ENCODE data around the gene NUP37.
"Not testable (repeated sequence)": the region's sequence is repeated elsewhere in the genome, so short reads cannot be mapped to it uniquely, and the experiment has no call there.

NUP37 gene, protein sequence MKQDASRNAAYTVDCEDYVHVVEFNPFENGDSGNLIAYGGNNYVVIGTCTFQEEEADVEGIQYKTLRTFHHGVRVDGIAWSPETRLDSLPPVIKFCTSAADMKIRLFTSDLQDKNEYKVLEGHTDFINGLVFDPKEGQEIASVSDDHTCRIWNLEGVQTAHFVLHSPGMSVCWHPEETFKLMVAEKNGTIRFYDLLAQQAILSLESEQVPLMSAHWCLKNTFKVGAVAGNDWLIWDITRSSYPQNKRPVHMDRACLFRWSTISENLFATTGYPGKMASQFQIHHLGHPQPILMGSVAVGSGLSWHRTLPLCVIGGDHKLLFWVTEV

DNA sequence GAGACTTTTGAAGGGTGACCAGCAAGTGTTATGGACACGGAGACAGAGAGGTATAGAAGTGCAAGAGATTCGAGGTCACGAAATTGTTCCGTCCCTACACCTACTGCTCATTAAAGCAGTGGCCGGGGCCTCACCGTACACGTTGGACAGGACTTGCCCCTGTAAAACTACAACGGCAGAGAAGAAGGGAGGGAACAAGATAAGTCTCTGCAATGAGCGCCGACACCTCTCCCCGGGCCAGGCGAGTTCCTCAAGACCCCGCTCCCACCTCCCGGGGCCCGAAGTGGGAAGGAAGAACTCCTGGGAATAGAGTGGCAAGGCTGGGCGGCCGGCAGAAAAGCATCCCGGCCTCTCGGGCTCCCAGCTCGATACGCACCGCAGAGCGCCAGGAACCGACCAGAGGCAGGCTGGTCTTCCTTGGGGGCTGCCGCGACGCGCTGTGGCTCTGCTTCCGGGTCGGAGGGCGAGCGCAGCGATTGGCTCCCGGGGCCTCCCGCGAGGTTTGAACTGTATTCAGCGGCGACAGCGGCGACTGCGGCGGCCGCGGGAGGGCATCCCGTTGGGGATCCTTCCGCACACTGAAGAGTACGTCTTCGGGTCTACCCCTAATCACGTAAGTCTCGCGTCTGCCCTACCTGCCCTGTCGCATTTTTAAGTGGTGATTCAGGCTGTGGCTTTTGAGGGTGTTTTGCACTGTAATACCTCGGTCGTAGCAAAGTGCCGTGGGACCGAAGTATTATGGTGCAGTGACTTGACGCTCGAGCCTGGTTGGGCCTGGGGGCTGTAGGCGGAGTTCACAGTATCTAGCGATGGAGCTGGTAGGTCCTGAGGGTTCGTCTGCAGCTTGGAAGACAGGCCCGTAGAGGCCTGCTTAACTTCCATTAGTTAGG lies at the start of gene NUP37, which contains the start of gene PARPBP:
Gene NUP37 (minus strand): TSS at position 441 of the 890 bp plus-strand sequence. CDS start 1,596 bp downstream, outside the sequence.
Gene PARPBP (plus strand): TSS at position 510 of the 890 bp plus-strand sequence. CDS start 3,706 bp downstream, outside the sequence.
- no peaks in the 10 kb centered on the region for H3K9me3 ChIP-seq (ENCODE audit: insufficient read depth, low read depth, low read length)
- H3K4me1 ChIP-seq (ENCODE audit: insufficient read depth, low read length), result peaks cover 7% of the 10 kb centered on the region
- H3K36me3 ChIP-seq (ENCODE audit: insufficient read depth, low read depth, low read length), result peaks cover 48% of the 10 kb centered on the region
- H3K9ac ChIP-seq (ENCODE audit: low read depth, low read length), result peak within 1 kb of the TSS; percentile 98
- H3K27me3 ChIP-seq (ENCODE audit: insufficient read depth, low read length), result no peaks in the 10 kb centered on the region
- peak within 1 kb of the TSS; percentile 79 for H3K27ac ChIP-seq (ENCODE audit: low read length)
- H3K4me3 ChIP-seq (ENCODE audit: low read length), result peak within 1 kb of the TSS; percentile 95

DNA sequence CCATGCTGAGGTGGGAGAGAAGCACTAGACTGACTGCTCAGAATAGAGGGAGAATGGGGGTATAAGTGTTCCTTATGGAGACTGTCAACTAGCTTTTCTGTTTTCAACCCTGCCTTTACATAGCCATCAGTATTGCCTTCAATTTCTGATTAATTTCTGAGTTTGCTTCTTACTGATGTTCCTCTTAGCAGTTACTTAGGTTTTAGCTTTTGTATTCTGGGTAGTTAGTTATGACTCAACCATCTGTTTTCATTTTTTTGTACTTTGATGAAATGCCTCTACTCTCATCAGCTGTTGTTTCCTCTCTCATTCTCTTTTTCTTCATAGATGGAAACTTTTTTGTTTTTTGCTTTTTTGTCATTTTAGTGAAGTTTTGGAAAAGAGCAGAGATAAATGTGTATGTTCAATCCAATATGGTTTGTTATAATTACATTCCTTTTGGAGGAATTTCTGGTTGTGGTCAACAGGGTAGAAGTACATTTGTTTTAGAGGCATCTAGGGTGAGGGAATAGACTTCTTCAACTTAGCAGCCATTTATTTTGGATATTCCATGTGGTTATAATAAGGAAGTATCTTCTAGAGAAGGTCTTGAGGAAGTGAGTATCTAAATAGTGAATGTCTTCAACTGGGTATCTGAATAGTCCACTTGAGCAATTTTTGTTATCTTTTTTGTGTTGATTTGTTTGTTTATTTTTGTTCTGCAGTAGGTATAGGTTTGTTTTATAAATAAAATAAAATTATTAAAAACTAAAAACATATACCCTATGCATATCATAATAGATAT lies 48.1 kb upstream of the NUP37 start:
- Histone ChIP-seq H3K27ac (ENCODE audit: low read length) (no peak overlapping the region), H3K9me3 (ENCODE audit: insufficient read depth, low read depth, low read length) (no peaks in the 10 kb centered on the region), H3K9ac (ENCODE audit: low read depth, low read length) (no peak overlapping the region), H3K27me3 (ENCODE audit: insufficient read depth, low read length) (no peaks in the 10 kb centered on the region), H3K4me1 (ENCODE audit: insufficient read depth, low read length) (no peaks in the 10 kb centered on the region), H3K36me3 (ENCODE audit: insufficient read depth, low read depth, low read length) (peaks cover 23% of the 10 kb centered on the region; the same call in 1 of the 2 replicates), H3K4me3 (ENCODE audit: low read length) (no peak overlapping the region)

DNA sequence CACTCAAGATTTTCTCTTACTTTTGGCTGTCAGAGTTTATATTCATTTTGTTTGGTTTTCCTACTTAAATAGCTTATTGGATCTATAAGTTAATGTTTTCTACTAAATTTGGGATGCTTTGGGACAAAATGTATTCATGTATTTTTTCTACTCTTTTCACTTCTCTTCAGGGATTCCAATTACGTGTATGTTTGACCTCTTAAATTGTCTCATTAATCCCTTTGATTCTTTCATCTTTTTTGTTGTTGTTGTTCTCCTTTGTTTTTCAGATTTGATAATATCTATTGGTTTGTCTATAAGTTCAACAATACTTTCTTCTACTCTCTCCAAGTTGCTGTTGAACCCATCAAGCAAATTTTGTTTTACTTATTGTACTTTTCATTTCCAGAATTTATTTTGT lies 43.5 kb upstream of the NUP37 start:
- no peak overlapping the region for H3K27ac ChIP-seq (ENCODE audit: low read length)
- no peak overlapping the region for H3K9ac ChIP-seq (ENCODE audit: low read depth, low read length)
- peaks cover 12% of the 10 kb centered on the region; the same call in 1 of the 2 replicates for H3K36me3 ChIP-seq (ENCODE audit: insufficient read depth, low read depth, low read length)
- no peaks in the 10 kb centered on the region for H3K9me3 ChIP-seq (ENCODE audit: insufficient read depth, low read depth, low read length)
- no peak overlapping the region for H3K4me3 ChIP-seq (ENCODE audit: low read length)
- no peaks in the 10 kb centered on the region for H3K27me3 ChIP-seq (ENCODE audit: insufficient read depth, low read length)
- H3K4me1 ChIP-seq (ENCODE audit: insufficient read depth, low read length), result no peaks in the 10 kb centered on the region

DNA sequence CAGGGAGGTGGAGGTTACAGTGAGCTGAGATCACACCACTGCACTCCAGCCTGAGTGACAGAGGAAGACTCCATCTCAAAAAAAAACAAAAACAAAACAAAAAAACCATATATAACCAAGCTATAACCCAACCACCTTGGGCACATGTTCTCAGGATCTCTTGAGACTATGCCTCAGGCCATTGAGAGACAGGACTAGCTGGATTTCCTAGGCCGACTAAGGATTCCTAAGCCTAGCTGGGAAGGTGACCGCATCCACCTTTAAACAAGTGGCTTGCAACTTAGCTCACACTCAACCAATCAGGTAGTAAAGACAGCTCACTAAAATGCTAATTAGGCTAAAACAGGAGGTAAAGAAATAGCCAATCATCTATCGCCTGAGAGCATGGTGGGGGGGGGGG lies 35.3 kb upstream of the NUP37 start:
- not testable (repeated sequence) for H3K4me1 ChIP-seq (ENCODE audit: insufficient read depth, low read length); H3K4me3 ChIP-seq (ENCODE audit: low read length); H3K9ac ChIP-seq (ENCODE audit: low read depth, low read length); H3K9me3 ChIP-seq (ENCODE audit: insufficient read depth, low read depth, low read length); H3K27ac ChIP-seq (ENCODE audit: low read length); H3K27me3 ChIP-seq (ENCODE audit: insufficient read depth, low read length)
- H3K36me3 ChIP-seq (ENCODE audit: insufficient read depth, low read depth, low read length), result peaks cover 39% of the 10 kb centered on the region

DNA sequence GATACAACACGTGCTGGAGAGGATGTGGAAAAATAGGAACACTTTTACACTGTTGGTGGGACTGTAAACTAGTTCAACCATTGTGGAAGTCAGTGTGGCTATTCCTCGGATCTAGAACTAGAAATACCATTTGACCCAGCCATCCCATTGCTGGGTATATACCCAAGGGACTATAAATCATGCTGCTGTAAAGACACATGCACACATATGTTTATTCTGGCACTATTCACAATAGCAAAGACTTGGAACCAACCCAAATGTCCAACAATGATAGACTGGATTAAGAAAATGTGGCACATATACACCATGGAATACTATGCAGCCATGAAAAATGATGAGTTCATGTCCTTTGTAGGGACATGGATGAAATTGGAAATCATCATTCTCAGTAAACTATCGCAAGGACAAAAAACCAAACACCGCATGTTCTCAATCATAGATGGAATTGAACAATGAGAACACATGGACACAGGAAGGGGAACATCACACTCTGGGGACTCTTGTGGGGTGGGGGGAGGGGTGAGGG lies 27.2 kb upstream of the NUP37 start:
- H3K9me3 ChIP-seq (ENCODE audit: insufficient read depth, low read depth, low read length); H3K27ac ChIP-seq (ENCODE audit: low read length); H3K4me3 ChIP-seq (ENCODE audit: low read length); H3K9ac ChIP-seq (ENCODE audit: low read depth, low read length); H3K4me1 ChIP-seq (ENCODE audit: insufficient read depth, low read length); H3K27me3 ChIP-seq (ENCODE audit: insufficient read depth, low read length): not testable (repeated sequence)
- peaks cover 25% of the 10 kb centered on the region for H3K36me3 ChIP-seq (ENCODE audit: insufficient read depth, low read depth, low read length)

DNA sequence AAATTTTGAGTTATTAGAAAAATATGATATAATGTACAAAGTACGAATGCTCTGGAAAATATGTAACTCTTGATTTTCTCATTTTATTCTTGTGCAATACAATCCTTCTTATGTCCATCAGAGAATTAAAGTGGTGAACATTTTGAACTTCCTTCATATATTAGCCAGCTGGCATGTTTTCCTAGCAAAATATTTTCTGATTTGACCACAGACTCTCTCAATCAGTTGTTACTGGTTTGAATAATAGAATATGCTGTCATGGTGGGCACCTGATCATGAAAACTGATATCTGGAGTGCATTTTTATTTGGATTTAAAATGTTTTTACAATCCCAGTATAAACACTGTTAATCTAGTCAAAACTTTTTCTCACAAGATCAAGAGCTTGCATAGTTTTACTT lies 24.3 kb upstream of the NUP37 start:
- no peaks in the 10 kb centered on the region for H3K27me3 ChIP-seq (ENCODE audit: insufficient read depth, low read length)
- 0 out of 2 replicates have a peak, but pooled peaks cover 4% of the 10 kb centered on the region for H3K36me3 ChIP-seq (ENCODE audit: insufficient read depth, low read depth, low read length)
- H3K4me3 ChIP-seq (ENCODE audit: low read length), result no peak overlapping the region
- H3K9me3 ChIP-seq (ENCODE audit: insufficient read depth, low read depth, low read length), result no peaks in the 10 kb centered on the region
- no peak overlapping the region for H3K9ac ChIP-seq (ENCODE audit: low read depth, low read length)
- no peaks in the 10 kb centered on the region for H3K4me1 ChIP-seq (ENCODE audit: insufficient read depth, low read length)
- H3K27ac ChIP-seq (ENCODE audit: low read length), result no peak overlapping the region

DNA sequence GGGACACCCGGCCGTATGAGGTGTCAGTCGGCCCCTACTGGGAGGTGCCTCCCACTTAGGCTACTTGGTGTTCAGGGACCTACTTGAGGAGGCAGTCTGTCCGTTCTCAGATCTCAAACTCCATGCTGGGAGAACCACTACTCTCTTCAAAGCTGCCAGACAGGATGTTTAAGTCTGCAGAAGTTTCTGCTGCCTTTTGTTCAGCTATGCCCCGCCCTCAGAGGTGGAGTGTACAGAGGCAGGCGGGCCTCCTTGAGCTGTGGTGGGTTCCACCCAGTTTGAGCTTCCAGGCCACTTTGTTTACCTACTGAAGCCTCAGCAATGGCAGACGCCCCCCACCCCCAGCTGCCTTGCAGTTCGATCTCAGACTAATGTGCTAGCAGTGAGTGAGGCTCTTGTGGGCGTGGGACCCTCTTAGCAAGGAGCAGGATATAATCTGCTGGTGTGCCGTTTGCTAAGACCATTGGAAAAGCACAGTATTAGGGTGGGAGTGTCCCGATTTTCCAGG lies 23.0 kb upstream of the NUP37 start:
- not testable (repeated sequence) for H3K4me1 ChIP-seq (ENCODE audit: insufficient read depth, low read length); H3K27ac ChIP-seq (ENCODE audit: low read length); H3K4me3 ChIP-seq (ENCODE audit: low read length); H3K9ac ChIP-seq (ENCODE audit: low read depth, low read length); H3K27me3 ChIP-seq (ENCODE audit: insufficient read depth, low read length); H3K9me3 ChIP-seq (ENCODE audit: insufficient read depth, low read depth, low read length); H3K36me3 ChIP-seq (ENCODE audit: insufficient read depth, low read depth, low read length)

DNA sequence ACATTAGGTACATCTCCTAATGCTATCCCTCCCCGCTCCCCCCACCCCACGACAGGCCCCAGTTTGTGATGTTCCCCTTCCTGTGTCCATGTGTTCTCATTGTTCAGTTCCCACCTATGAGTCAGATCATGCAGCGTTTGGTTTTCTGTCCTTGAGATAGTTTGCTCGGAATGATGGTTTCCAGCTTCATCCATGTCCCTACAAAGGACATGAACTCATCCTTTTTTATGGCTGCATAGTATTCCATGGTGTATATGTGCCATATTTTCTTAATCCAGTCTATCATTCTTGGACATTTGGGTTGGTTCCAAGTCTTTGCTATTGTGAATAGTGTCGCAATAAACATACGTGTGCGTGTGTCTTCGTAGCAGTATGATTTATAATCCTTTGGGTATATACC lies 17.7 kb upstream of the NUP37 start:
- not testable (repeated sequence) for H3K27ac ChIP-seq (ENCODE audit: low read length); H3K4me1 ChIP-seq (ENCODE audit: insufficient read depth, low read length); H3K27me3 ChIP-seq (ENCODE audit: insufficient read depth, low read length); H3K4me3 ChIP-seq (ENCODE audit: low read length); H3K9ac ChIP-seq (ENCODE audit: low read depth, low read length); H3K9me3 ChIP-seq (ENCODE audit: insufficient read depth, low read depth, low read length)
- H3K36me3 ChIP-seq (ENCODE audit: insufficient read depth, low read depth, low read length), result peaks cover 17% of the 10 kb centered on the region

DNA sequence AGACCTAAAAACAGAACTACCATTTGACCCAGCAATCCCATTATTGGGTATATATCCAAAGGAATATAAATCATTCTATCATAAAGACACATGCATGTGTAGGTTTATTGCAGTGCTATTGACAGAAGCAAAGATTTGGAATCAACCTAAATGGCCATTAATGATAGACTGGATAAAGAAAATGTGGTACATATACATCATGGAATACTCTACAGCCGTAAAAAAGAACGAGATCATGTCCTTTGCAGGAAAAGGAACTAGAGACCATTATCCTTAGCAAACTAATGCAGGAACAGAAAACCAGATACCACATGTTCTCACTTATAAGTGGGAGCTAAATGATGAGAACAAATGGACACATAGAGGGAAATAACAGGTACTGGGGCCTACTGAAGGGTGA lies 11.5 kb upstream of the NUP37 start:
- not testable (repeated sequence) for H3K4me3 ChIP-seq (ENCODE audit: low read length); H3K27ac ChIP-seq (ENCODE audit: low read length); H3K4me1 ChIP-seq (ENCODE audit: insufficient read depth, low read length); H3K9ac ChIP-seq (ENCODE audit: low read depth, low read length); H3K27me3 ChIP-seq (ENCODE audit: insufficient read depth, low read length); H3K9me3 ChIP-seq (ENCODE audit: insufficient read depth, low read depth, low read length)
- H3K36me3 ChIP-seq (ENCODE audit: insufficient read depth, low read depth, low read length), result peaks cover 40% of the 10 kb centered on the region

DNA sequence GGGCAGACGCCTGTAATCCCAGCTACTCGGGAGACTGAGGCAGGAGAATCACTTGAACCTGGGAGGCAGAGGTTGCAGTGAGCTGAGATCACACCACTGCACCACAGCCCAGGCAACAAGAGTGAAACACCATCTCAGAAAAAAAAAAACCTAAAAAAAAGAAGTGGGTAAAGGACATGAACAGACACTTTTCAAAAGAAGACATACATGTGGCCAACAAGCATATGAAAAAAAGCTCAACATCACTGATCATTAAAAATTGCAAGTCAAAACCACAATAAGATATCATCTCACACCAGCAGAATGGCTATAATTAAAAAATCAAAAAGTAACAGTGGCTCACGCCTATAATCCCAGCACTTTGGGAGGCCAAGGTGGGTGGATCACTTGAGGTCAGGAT lies 10.8 kb upstream of the NUP37 start:
- not testable (repeated sequence) for H3K27me3 ChIP-seq (ENCODE audit: insufficient read depth, low read length); H3K4me1 ChIP-seq (ENCODE audit: insufficient read depth, low read length); H3K27ac ChIP-seq (ENCODE audit: low read length); H3K9ac ChIP-seq (ENCODE audit: low read depth, low read length); H3K4me3 ChIP-seq (ENCODE audit: low read length); H3K9me3 ChIP-seq (ENCODE audit: insufficient read depth, low read depth, low read length)
- peaks cover 44% of the 10 kb centered on the region for H3K36me3 ChIP-seq (ENCODE audit: insufficient read depth, low read depth, low read length)

DNA sequence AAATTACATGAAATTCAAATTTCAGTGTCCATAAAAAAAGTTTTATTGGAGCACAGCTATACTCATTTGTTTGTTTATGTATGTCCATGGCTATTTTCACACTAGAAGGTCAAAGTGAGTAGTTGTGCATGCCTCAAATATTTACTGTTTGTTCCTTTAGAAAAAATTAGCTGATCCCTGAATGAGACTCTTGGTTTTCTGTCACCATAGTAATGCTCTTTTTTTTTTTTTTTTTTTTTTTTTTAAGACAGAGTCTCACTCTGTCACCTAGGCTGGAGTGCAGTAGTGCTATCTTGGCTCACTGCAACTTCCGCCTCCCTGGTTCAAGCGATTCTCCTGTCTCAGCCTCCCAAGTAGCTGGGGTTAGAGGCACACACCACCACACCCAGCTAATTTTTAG lies 1.4 kb upstream of the NUP37 start:
- Histone ChIP-seq H3K4me3 (ENCODE audit: low read length) (peak overlapping the region; percentile 95), H3K36me3 (ENCODE audit: insufficient read depth, low read depth, low read length) (peaks cover 49% of the 10 kb centered on the region), H3K9ac (ENCODE audit: low read depth, low read length) (peak overlapping the region; percentile 98; the same call in 1 of the 2 replicates)

More for the DNA sequence above, 1.4 kb upstream of the NUP37 start:
- H3K4me1 ChIP-seq (ENCODE audit: insufficient read depth, low read length); H3K9me3 ChIP-seq (ENCODE audit: insufficient read depth, low read depth, low read length); H3K27me3 ChIP-seq (ENCODE audit: insufficient read depth, low read length); H3K27ac ChIP-seq (ENCODE audit: low read length): not testable (repeated sequence)
